Neuron (in vitro differentiated cells): Measurements from ENCODE around the gene ARHGEF38.

Source experiments
- H2AFZ ChIP-seq: one replicate; pipeline ENCODE4 v1.6.1; 2013; ENCODE audit warnings: low read depth, mild to moderate bottlenecking, inconsistent platforms, low read length, moderate library complexity
- H3K27me3 ChIP-seq: one replicate; pipeline ENCODE4 v1.6.1; 2013; ENCODE audit warnings: low read length; ENCODE audit not compliant: insufficient read depth
- H3K36me3 ChIP-seq: one replicate; pipeline ENCODE4 v1.6.1; 2013; ENCODE audit warnings: low read length; ENCODE audit not compliant: insufficient read depth
- H3K4me1 ChIP-seq: one replicate; pipeline ENCODE4 v1.6.1; 2013; ENCODE audit warnings: low read length; ENCODE audit not compliant: insufficient read depth
- H3K4me3 ChIP-seq: 2 replicates; pipeline ENCODE4 v1.5.1; 2013; ENCODE audit warnings: mild to moderate bottlenecking, low read length, moderate library complexity
- H3K9me3 ChIP-seq: one replicate; pipeline ENCODE4 v1.6.1; 2013; ENCODE audit warnings: low read length

Gene ARHGEF38

GRCh38 chr4:105551965-105552746, at the start of gene ARHGEF38:
Gene ARHGEF38, plus strand, starts transcription at chr4:105552620. Its CDS starts 146 bp downstream, at chr4:105552766.
- H3K36me3 ChIP-seq, result no peaks in the 10 kb centered on the region
- H3K27me3 ChIP-seq, result no peaks in the 10 kb centered on the region
- no peaks in the 10 kb centered on the region for H3K4me1 ChIP-seq
- no peak within 1 kb of the TSS for H3K4me3 ChIP-seq
- H3K9me3 ChIP-seq, result no peaks in the 10 kb centered on the region
- H2AFZ ChIP-seq, result no peak within 1 kb of the TSS

- Histone ChIP-seq H3K9me3 (no peaks in the 10 kb centered on the region), H3K4me3 (no peak overlapping the region), H3K36me3 (no peaks in the 10 kb centered on the region), H2AFZ (no peak overlapping the region), H3K27me3 (peaks cover 7% of the 10 kb centered on the region), H3K4me1 (no peaks in the 10 kb centered on the region)
These were observed 48.9 kb upstream of the ARHGEF38 start for GRCh38 chr4:105503484-105503883.

GRCh38 chr4:105504744-105505143, 47.7 kb upstream of the ARHGEF38 start:
- Histone ChIP-seq H3K4me1 (no peaks in the 10 kb centered on the region), H3K27me3 (peaks cover 7% of the 10 kb centered on the region), H3K36me3 (no peaks in the 10 kb centered on the region), H3K4me3 (no peak overlapping the region), H3K9me3 (no peaks in the 10 kb centered on the region), H2AFZ (no peak overlapping the region)

GRCh38 chr4:105509291-105509690, 43.1 kb upstream of the ARHGEF38 start:
- Histone ChIP-seq H3K36me3 (no peaks in the 10 kb centered on the region), H3K27me3 (peaks cover 7% of the 10 kb centered on the region), H3K4me1 (no peaks in the 10 kb centered on the region), H3K4me3 (no peak overlapping the region), H2AFZ (no peak overlapping the region), H3K9me3 (no peaks in the 10 kb centered on the region)

- Histone ChIP-seq H2AFZ (no peak overlapping the region), H3K9me3 (no peaks in the 10 kb centered on the region), H3K36me3 (no peaks in the 10 kb centered on the region), H3K4me1 (no peaks in the 10 kb centered on the region), H3K4me3 (no peak overlapping the region), H3K27me3 (peaks cover 7% of the 10 kb centered on the region)
These were observed 42.7 kb upstream of the ARHGEF38 start for GRCh38 chr4:105509714-105510113.

- H3K27me3 ChIP-seq, result peaks cover 7% of the 10 kb centered on the region
- no peaks in the 10 kb centered on the region for H3K9me3 ChIP-seq
- no peak overlapping the region for H3K4me3 ChIP-seq
- H3K36me3 ChIP-seq, result no peaks in the 10 kb centered on the region
- H3K4me1 ChIP-seq, result no peaks in the 10 kb centered on the region
- H2AFZ ChIP-seq, result no peak overlapping the region
These were observed 42.2 kb upstream of the ARHGEF38 start for GRCh38 chr4:105510245-105510644.

- Histone ChIP-seq H3K4me3 (no peak overlapping the region), H3K36me3 (no peaks in the 10 kb centered on the region), H2AFZ (no peak overlapping the region), H3K9me3 (no peaks in the 10 kb centered on the region), H3K4me1 (no peaks in the 10 kb centered on the region), H3K27me3 (no peaks in the 10 kb centered on the region)
These were observed 31.3 kb upstream of the ARHGEF38 start for GRCh38 chr4:105520819-105521790.

- Histone ChIP-seq H3K36me3 (no peaks in the 10 kb centered on the region), H3K27me3 (no peaks in the 10 kb centered on the region)
These were observed 25.8 kb upstream of the ARHGEF38 start for GRCh38 chr4:105526656-105527055.

GRCh38 chr4:105527081-105527480, 25.3 kb upstream of the ARHGEF38 start:
- Histone ChIP-seq H3K4me3 (no peak overlapping the region), H3K9me3 (no peaks in the 10 kb centered on the region), H3K36me3 (no peaks in the 10 kb centered on the region), H2AFZ (no peak overlapping the region), H3K4me1 (no peaks in the 10 kb centered on the region), H3K27me3 (no peaks in the 10 kb centered on the region)

More at GRCh38 chr4:105526656-105527055, 25.8 kb upstream of the ARHGEF38 start:
- H3K4me1 ChIP-seq, result no peaks in the 10 kb centered on the region
- no peak overlapping the region for H3K4me3 ChIP-seq
- H2AFZ ChIP-seq, result no peak overlapping the region
- H3K9me3 ChIP-seq, result no peaks in the 10 kb centered on the region

GRCh38 chr4:105536601-105537000, 15.8 kb upstream of the ARHGEF38 start:
- no peaks in the 10 kb centered on the region for H3K9me3 ChIP-seq
- H3K27me3 ChIP-seq, result no peaks in the 10 kb centered on the region
- H3K36me3 ChIP-seq, result no peaks in the 10 kb centered on the region
- no peak overlapping the region for H2AFZ ChIP-seq
- no peak overlapping the region for H3K4me3 ChIP-seq
- H3K4me1 ChIP-seq, result no peaks in the 10 kb centered on the region

GRCh38 chr4:105541420-105541819, 11.0 kb upstream of the ARHGEF38 start:
- no peak overlapping the region for H3K4me3 ChIP-seq
- no peaks in the 10 kb centered on the region for H3K27me3 ChIP-seq
- H3K4me1 ChIP-seq, result no peaks in the 10 kb centered on the region
- no peaks in the 10 kb centered on the region for H3K36me3 ChIP-seq
- H3K9me3 ChIP-seq, result no peaks in the 10 kb centered on the region
- H2AFZ ChIP-seq, result no peak overlapping the region

- no peaks in the 10 kb centered on the region for H3K9me3 ChIP-seq
- H3K27me3 ChIP-seq, result no peaks in the 10 kb centered on the region
- no peak overlapping the region for H2AFZ ChIP-seq
- H3K36me3 ChIP-seq, result no peaks in the 10 kb centered on the region
- no peak overlapping the region for H3K4me3 ChIP-seq
- no peaks in the 10 kb centered on the region for H3K4me1 ChIP-seq
These were observed 10.4 kb upstream of the ARHGEF38 start for GRCh38 chr4:105542039-105542438.

- Histone ChIP-seq H3K4me1 (no peaks in the 10 kb centered on the region), H3K36me3 (no peaks in the 10 kb centered on the region), H2AFZ (no peak overlapping the region), H3K27me3 (no peaks in the 10 kb centered on the region), H3K4me3 (no peak overlapping the region), H3K9me3 (no peaks in the 10 kb centered on the region)
These were observed 9.1 kb upstream of the ARHGEF38 start for GRCh38 chr4:105543346-105543745.
